Measurements from ENCODE around the gene GGT6. TPM values are rescaled to one million over a fixed set of nuclear protein-coding genes. Genes with fewer than 3 reads are reported as not detected.

The GGT6 gene
- polyA plus RNA-seq, 1 donor (not counting 4 experiments of a cell fraction or from before 2014, with no cell fraction given), result 0.93 TPM

- dilution Hi-C loops (cut with MboI; ENCODE audit: extremely low pct_ligation_motif_present, low sequenced_read_pairs), result no loop called here
- Histone ChIP-seq H3K4me2 (ENCODE audit: control insufficient read depth, extremely low read depth, insufficient read depth, low read depth, low read length) (no peak overlapping the region), H2AFZ (ENCODE audit: control insufficient read depth, low read length) (no peak overlapping the region), H3K9me1 (ENCODE audit: control insufficient read depth, extremely low read depth, insufficient read depth, low read length) (no peaks in the 10 kb centered on the region), H3K9me3 (ENCODE audit: control insufficient read depth, low read depth, low read length) (no peaks in the 10 kb centered on the region), H3K4me1 (ENCODE audit: control insufficient read depth, extremely low read depth, insufficient read depth, low read length) (peaks cover 10% of the 10 kb centered on the region), H3K27me3 (ENCODE audit: control insufficient read depth, extremely low read depth, insufficient read depth, low read length) (no peaks in the 10 kb centered on the region), H3K79me2 (ENCODE audit: control insufficient read depth, insufficient read depth, low read length) (no peaks in the 10 kb centered on the region), H3K27ac (ENCODE audit: control insufficient read depth, insufficient read depth, low read length) (no peak overlapping the region), H3K4me3 (ENCODE audit: control insufficient read depth in 2 of 3, extremely low read depth in 1 of 3, insufficient read depth in 2 of 3, low read depth in 1 of 3, low read length in 3 of 3) (no peak overlapping the region), H3K36me3 (ENCODE audit: control insufficient read depth in 2 of 2, extremely low read depth in 1 of 2, insufficient read depth in 2 of 2, low read length in 2 of 2) (peaks cover 45 to 65% of the 10 kb centered on the region in 2 experiments), H3K9ac (ENCODE audit: control insufficient read depth, extremely low read depth, insufficient read depth, low read length) (no peak overlapping the region), H4K20me1 (ENCODE audit: control insufficient read depth, extremely low read depth, insufficient read depth, low read length) (peaks cover 16% of the 10 kb centered on the region)
- FAIRE-seq (no peak), DNase-seq (ENCODE audit: low read depth, low spot score) (no peak)
- TF ChIP-seq CTCF (optimal IDR thresholded peaks at IDR 0.05 in 1 of 3, IDR thresholded peaks at IDR 0.05 in 1 of 3, conservative IDR thresholded peaks at IDR 0.05 in 1 of 3; ENCODE audit: extremely low read depth in 1 of 3, insufficient read depth in 2 of 3, low read length in 3 of 3) (no peak), EZH2 (IDR thresholded peaks at IDR 0.05; ENCODE audit: low read length) (no peak)
Observed at GRCh38 chr17:4544135-4544950, 16.0 kb downstream of the GGT6 start.

GRCh38 chr17:4543557-4544026, 16.8 kb downstream of the GGT6 start:
- no peaks in the 10 kb centered on the region for H3K9me1 ChIP-seq (ENCODE audit: control insufficient read depth, extremely low read depth, insufficient read depth, low read length)
- FAIRE-seq, result no peak
- H3K79me2 ChIP-seq (ENCODE audit: control insufficient read depth, insufficient read depth, low read length), result no peaks in the 10 kb centered on the region
- H3K36me3 ChIP-seq (ENCODE audit: control insufficient read depth in 2 of 2, extremely low read depth in 1 of 2, insufficient read depth in 2 of 2, low read length in 2 of 2), result peaks cover 48 to 65% of the 10 kb centered on the region in 2 experiments
- peaks cover 15% of the 10 kb centered on the region for H4K20me1 ChIP-seq (ENCODE audit: control insufficient read depth, extremely low read depth, insufficient read depth, low read length)
- TF ChIP-seq CTCF (optimal IDR thresholded peaks at IDR 0.05 in 1 of 3, IDR thresholded peaks at IDR 0.05 in 1 of 3, conservative IDR thresholded peaks at IDR 0.05 in 1 of 3; ENCODE audit: extremely low read depth in 1 of 3, insufficient read depth in 2 of 3, low read length in 3 of 3), result no peak
- H3K4me2 ChIP-seq (ENCODE audit: control insufficient read depth, extremely low read depth, insufficient read depth, low read depth, low read length), result no peak overlapping the region
- H2AFZ ChIP-seq (ENCODE audit: control insufficient read depth, low read length), result no peak overlapping the region
- peaks cover 7% of the 10 kb centered on the region for H3K4me1 ChIP-seq (ENCODE audit: control insufficient read depth, extremely low read depth, insufficient read depth, low read length)
- no peak overlapping the region for H3K9ac ChIP-seq (ENCODE audit: control insufficient read depth, extremely low read depth, insufficient read depth, low read length)
- dilution Hi-C loops (cut with MboI; ENCODE audit: extremely low pct_ligation_motif_present, low sequenced_read_pairs), result no loop called here
- DNase-seq (ENCODE audit: low read depth, low spot score), result no peak
- no peaks in the 10 kb centered on the region for H3K9me3 ChIP-seq (ENCODE audit: control insufficient read depth, low read depth, low read length)
- no peak overlapping the region for H3K27ac ChIP-seq (ENCODE audit: control insufficient read depth, insufficient read depth, low read length)
- no peak overlapping the region for H3K4me3 ChIP-seq (ENCODE audit: control insufficient read depth in 2 of 3, extremely low read depth in 1 of 3, insufficient read depth in 2 of 3, low read depth in 1 of 3, low read length in 3 of 3)
- H3K27me3 ChIP-seq (ENCODE audit: control insufficient read depth, extremely low read depth, insufficient read depth, low read length), result no peaks in the 10 kb centered on the region

Data from keratinocyte (primary cell).